Epithelial cell of esophagus (primary cell): ENCODE results near the gene SLC7A6OS.

ENCODE experiments used
- DNase-seq: peaks from one replicate; pipeline ENCODE4 v3.0.0; 2010; ENCODE audit warnings: low read depth
- H3K4me3 ChIP-seq: 2 replicates; pipeline ENCODE4 v1.5.1; 2011; ENCODE audit warnings: mild to moderate bottlenecking, low read length, control low read depth
- TF ChIP-seq, protein P1 (sequence below): IDR thresholded peaks from 2 replicates; pipeline ENCODE4 v1.5.1; 2011; ENCODE audit warnings: low read depth, mild to moderate bottlenecking, low read length, control low read depth, inconsistent platforms; ENCODE audit not compliant: insufficient read depth; ENCODE audit errors: missing control alignments

Gene SLC7A6OS

DNA sequence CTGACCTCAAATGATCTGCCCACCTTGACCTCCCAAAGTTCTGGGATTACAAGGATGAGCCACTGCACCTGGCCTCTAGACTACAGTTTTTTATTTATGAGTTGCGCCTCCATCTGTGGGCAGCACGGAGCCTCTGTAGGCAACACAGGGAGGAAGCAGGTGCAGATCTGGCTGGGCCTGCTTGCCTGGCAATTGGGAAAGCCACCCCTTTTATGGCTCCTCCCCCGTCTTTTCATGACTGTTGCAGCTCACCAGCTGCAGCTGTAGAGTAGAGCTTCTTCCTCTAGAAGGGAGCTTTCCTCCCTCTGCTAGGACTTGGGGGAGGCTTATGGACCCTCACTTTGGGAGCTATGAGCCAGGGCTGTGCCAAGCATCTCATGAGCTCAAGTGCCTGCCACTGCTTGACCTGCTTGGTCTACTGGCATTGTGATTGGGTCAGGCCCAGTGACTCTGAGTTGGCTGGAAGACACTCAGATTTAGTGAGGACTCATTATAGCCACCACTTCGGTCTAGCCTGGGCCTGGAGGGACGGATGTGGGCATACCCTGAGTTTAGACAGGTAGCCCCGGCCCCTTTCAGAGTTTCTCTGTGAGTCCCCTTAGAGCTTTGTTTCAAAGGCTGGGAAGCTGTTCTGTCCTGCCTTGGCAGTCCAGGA lies 53.4 kb downstream of the SLC7A6OS start:
- peak; percentile 68 for DNase-seq
- no peak overlapping the region for H3K4me3 ChIP-seq
- TF ChIP-seq, protein P1, sequence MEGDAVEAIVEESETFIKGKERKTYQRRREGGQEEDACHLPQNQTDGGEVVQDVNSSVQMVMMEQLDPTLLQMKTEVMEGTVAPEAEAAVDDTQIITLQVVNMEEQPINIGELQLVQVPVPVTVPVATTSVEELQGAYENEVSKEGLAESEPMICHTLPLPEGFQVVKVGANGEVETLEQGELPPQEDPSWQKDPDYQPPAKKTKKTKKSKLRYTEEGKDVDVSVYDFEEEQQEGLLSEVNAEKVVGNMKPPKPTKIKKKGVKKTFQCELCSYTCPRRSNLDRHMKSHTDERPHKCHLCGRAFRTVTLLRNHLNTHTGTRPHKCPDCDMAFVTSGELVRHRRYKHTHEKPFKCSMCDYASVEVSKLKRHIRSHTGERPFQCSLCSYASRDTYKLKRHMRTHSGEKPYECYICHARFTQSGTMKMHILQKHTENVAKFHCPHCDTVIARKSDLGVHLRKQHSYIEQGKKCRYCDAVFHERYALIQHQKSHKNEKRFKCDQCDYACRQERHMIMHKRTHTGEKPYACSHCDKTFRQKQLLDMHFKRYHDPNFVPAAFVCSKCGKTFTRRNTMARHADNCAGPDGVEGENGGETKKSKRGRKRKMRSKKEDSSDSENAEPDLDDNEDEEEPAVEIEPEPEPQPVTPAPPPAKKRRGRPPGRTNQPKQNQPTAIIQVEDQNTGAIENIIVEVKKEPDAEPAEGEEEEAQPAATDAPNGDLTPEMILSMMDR, result peak; percentile 3

DNA sequence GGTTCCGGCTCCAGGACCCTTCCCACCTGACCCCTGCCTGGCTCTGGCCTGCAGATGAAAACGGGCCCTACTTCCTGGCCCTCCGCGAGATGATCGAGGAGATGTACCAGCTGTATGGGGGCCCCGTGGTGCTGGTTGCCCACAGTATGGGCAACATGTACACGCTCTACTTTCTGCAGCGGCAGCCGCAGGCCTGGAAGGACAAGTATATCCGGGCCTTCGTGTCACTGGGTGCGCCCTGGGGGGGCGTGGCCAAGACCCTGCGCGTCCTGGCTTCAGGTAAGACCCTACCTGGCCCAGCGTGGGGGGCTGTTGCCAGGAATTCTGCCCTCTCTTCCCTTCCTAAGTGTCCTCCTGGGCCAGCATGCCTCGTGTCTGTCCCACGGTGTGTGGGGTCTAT lies 55.0 kb downstream of the SLC7A6OS start:
- TF ChIP-seq, protein P1, result no peak
- no peak for DNase-seq

DNA sequence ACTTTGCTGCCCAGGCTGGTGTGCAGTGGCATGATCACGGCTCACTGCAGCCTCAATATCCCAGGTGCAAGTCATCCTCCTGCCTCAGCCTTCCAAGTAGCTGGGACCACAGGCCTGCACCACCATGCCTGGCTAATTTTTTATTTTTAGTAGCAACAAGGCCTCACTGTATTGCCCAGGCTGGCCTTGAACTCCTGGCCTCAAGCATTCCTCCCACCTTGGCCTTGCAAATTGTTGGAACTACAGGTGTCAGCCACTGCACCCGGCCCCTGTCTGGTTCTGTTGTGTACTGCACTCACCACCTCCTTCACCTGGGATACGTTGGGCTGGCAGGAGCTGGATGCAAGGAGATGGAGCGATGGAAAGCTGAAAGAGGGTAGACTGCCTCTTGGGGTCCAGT lies 57.0 kb downstream of the SLC7A6OS start:
- no peak overlapping the region for H3K4me3 ChIP-seq
- TF ChIP-seq, protein P1, result no peak
- no peak for DNase-seq

More for the DNA sequence above, 55.0 kb downstream of the SLC7A6OS start:
- no peak overlapping the region for H3K4me3 ChIP-seq

DNA sequence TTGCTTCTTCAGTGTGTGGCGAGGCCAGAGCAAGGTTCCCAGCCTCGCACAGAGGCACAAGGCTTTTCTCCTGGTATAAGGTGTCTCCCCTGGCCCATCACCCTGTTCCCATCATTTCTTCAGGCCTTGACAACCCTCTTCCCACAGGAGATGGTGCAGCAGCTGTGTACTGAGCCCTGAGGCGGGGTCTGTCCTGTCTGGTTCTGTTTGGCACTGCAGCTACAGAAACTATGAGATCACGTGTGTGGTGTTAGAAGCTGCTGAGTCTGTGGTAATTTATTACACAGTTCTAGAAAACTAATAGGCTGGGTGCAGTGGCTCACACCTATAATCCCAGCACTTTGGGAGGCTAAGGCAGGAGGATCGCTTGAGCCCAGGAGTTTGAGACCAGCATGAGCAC lies 58.4 kb downstream of the SLC7A6OS start:
- DNase-seq, result no peak

DNA sequence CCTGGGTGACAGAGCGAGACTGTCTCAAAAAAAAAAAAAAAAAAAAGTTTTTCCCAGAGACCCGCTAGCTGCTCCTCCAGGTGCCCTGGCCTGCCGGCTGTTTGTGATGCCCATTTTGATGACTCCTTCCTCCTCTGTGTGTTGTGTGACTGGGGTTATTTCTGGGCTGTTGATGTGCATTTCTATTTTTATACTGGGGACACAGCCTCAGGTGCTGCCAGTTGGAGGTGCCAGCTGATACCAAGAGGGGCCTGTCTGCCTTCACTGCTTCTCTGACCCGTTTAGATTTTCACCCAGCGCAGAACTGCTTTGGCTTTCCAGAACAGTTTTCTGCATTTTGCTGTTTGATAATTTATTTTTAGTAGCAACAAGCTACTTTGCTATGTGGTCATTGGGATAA lies 58.9 kb downstream of the SLC7A6OS start:
- DNase-seq, result no peak
- TF ChIP-seq, protein P1, result no peak
- no peak overlapping the region for H3K4me3 ChIP-seq

More for the DNA sequence above, 58.4 kb downstream of the SLC7A6OS start:
- H3K4me3 ChIP-seq, result no peak overlapping the region
- TF ChIP-seq, protein P1, result no peak

DNA sequence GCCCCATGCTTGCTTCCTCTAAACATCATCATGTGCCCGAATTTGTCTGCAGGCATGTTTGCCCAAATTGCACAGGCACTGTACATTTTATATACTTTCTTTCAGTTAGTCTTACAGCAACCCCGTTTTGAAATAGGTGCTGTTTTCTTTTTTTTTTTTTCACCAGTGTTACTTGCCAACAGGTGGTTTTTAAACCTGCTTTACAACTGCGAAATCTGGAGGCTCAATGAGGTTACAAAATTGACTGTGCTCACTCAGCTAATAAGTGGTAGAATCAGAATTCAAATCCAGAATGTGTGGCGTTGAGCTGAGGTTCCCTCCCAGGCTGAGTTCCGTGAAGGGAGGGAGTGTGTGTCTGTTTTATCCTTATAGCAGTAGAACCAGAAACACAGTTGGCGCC lies 59.8 kb downstream of the SLC7A6OS start:
- TF ChIP-seq, protein P1, result no peak
- no peak for DNase-seq
- H3K4me3 ChIP-seq, result no peak overlapping the region

DNA sequence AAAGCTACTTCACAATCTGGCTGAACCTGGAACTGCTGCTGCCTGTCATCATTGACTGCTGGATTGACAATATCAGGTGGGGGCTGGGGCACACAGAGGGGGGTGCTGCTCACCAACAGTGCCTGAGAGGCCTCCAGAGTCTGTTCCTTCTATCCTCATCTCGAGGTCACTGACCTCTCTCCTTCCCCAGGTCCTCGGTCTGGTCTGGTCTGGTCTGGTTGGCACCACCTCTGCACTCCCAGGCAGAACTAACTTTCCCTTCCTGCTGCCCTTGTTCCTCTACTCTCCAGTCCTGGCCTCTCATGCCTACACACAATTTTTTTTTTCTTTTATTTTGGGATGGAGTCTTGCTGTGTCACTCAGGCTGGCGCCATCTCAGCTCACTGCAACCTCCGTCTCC lies 61.4 kb downstream of the SLC7A6OS start:
- no peak for DNase-seq
- TF ChIP-seq, protein P1, result no peak
- H3K4me3 ChIP-seq, result no peak overlapping the region
